ENCODE results near the gene FOXL2.

DNA sequence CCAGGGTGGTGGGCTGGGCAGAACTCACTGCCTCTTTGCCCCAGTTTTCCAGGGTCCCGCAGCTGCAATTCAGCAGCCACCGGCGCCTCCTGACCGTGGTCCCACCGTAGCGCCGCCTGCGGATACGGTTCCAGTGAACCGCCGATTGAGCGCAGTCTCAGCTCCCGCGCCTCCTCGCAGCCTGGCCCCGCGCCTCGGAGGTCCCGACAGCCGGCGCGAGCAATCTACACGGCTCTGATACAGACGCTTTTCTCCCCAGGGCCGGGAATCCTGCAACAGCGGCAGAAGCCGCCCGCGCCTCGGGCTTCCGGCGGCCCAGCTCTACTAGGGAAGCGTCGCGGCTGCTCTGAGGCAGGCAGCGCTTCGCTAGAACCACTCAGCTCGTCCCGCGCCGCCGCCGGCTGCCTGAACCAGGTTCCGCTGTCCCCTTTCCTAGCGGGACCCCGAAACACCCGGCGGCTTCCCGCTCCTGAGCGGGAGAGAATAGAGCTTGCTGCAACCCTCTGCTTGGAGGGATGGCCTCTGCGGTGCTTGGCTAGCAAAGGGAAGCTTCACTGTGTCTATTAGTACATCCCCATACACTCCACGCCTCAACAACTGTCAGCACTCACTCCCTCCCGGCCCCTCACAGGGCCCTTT, 3.2 kb upstream of the FOXL2 start:
- no peak for TF ChIP-seq CTCF (conservative IDR thresholded peaks at IDR 0.05)
- no peak for TF ChIP-seq EZH2 (IDR thresholded peaks at IDR 0.05; ENCODE audit: low read depth)

All from PC-9 (cell line).